ENCODE data around the gene THADA. TPM values are rescaled to one million over a fixed set of nuclear protein-coding genes. Genes with fewer than 3 reads are reported as not detected.

Gene THADA
- total RNA-seq, 1 experiment from 2014 or later = 20.1 TPM

DNA sequence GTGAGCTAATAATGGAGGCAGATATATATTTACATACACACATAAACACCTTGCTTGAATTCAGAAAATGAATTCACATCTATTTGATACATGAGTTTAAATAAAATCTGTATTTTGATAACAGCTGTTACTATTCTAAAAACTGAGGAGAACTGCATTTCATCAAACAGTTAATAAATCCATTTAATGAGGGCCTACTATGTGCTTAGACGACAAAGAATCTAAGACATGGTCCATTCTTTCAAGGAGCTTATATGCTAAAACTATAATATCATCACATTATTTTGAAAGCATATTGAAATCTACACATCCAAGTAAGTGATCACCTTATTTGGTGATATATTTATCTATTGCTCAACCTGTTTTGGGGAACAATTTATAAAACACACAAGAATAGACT, 278.6 kb downstream of the THADA start:
- H3K79me2 ChIP-seq (ENCODE audit: insufficient read depth, low read length) = no peaks in the 10 kb centered on the region
- Mint-ChIP-seq H3K9me3 (no peaks in the 10 kb centered on the region), H3K36me3 (ENCODE audit: insufficient read depth in 1 of 3, low read depth in 3 of 3) (no peaks in the 10 kb centered on the region; a peak in 1 of 7 replicates), H3K4me1 (no peaks in the 10 kb centered on the region), H3K4me3 (no peak overlapping the region), H3K27me3 (ENCODE audit: low read depth) (no peaks in the 10 kb centered on the region; the same call in 1 of the 2 replicates), H3K27ac (no peak overlapping the region)
- no peak overlapping the region for H4K91ac ChIP-seq (ENCODE audit: insufficient read length, low read depth, low read length)
- no peak overlapping the region for H3K9ac ChIP-seq (ENCODE audit: extremely low read depth, insufficient read length, low read length)
- no peak overlapping the region for H3K18ac ChIP-seq (ENCODE audit: insufficient read length, low read depth, low read length)
- H3K27me3 ChIP-seq (ENCODE audit: insufficient read depth, low read length) = no peaks in the 10 kb centered on the region
- no peak overlapping the region for H3K4me2 ChIP-seq (ENCODE audit: insufficient read depth, insufficient read length, low read length)
- H3T11ph ChIP-seq (ENCODE audit: low read length) = no peak overlapping the region
- H3K4me1 ChIP-seq (ENCODE audit: insufficient read depth, low read length) = no peaks in the 10 kb centered on the region
- no peaks in the 10 kb centered on the region for H4K20me1 ChIP-seq (ENCODE audit: control insufficient read depth, insufficient read depth, insufficient read length)
- H4K8ac ChIP-seq (replicated peaks; ENCODE audit: insufficient read length, low read depth, low read length) = no peak overlapping the region
- no peak overlapping the region for H2BK12ac ChIP-seq (ENCODE audit: insufficient read length, low read depth, low read length)
- no peaks in the 10 kb centered on the region for H3K23me2 ChIP-seq (ENCODE audit: insufficient read length, low read depth, low read length, poor library complexity, severe bottlenecking)
- H3K79me1 ChIP-seq (ENCODE audit: insufficient read depth, low read depth, low read length, poor library complexity, severe bottlenecking) = no peaks in the 10 kb centered on the region
- no CpG with 5 or more reads among the region's 1 CpG for WGBS (ENCODE audit: extremely low coverage, insufficient read length, low lambda C conversion rate)
- H2AK5ac ChIP-seq (ENCODE audit: insufficient read length, low read length) = no peak overlapping the region
- no peak overlapping the region for H2BK15ac ChIP-seq (ENCODE audit: low read depth, low read length)
- no peak overlapping the region for H3K27ac ChIP-seq (ENCODE audit: insufficient read length, low read depth, low read length)
- H3K9me3 ChIP-seq (ENCODE audit: control insufficient read depth, low read depth, low read length) = no peaks in the 10 kb centered on the region
- no peak overlapping the region for H2BK120ac ChIP-seq (ENCODE audit: low read depth, low read length, poor library complexity, severe bottlenecking)
- no peak overlapping the region for H2BK20ac ChIP-seq (ENCODE audit: low read depth, low read length, poor library complexity, severe bottlenecking)
- no peak overlapping the region for H3K14ac ChIP-seq (ENCODE audit: insufficient read depth, low read length)
- H2BK5ac ChIP-seq (ENCODE audit: insufficient read length, low read length) = no peak overlapping the region
- TF ChIP-seq, protein P1, sequence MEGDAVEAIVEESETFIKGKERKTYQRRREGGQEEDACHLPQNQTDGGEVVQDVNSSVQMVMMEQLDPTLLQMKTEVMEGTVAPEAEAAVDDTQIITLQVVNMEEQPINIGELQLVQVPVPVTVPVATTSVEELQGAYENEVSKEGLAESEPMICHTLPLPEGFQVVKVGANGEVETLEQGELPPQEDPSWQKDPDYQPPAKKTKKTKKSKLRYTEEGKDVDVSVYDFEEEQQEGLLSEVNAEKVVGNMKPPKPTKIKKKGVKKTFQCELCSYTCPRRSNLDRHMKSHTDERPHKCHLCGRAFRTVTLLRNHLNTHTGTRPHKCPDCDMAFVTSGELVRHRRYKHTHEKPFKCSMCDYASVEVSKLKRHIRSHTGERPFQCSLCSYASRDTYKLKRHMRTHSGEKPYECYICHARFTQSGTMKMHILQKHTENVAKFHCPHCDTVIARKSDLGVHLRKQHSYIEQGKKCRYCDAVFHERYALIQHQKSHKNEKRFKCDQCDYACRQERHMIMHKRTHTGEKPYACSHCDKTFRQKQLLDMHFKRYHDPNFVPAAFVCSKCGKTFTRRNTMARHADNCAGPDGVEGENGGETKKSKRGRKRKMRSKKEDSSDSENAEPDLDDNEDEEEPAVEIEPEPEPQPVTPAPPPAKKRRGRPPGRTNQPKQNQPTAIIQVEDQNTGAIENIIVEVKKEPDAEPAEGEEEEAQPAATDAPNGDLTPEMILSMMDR (conservative IDR thresholded peaks at IDR 0.05) = no peak
- H2AFZ ChIP-seq (ENCODE audit: low read length) = no peak overlapping the region
- no peak overlapping the region for H3K23ac ChIP-seq (ENCODE audit: insufficient read length, low read depth, low read length)
- no peak overlapping the region for H3K56ac ChIP-seq (ENCODE audit: insufficient read length, low read depth, low read length)
- H3K4ac ChIP-seq (ENCODE audit: low read depth, low read length) = no peak overlapping the region
- DNase-seq = no peak
- H4K5ac ChIP-seq (ENCODE audit: insufficient read length, low read depth, low read length) = no peak overlapping the region

Measured in H9 (cell line).